Dermis blood vessel endothelial cell (primary cell): ENCODE measurements around the gene SFSWAP. TPM values are rescaled to one million over a fixed set of nuclear protein-coding genes. Genes with fewer than 3 reads are reported as not detected.
"Not testable (repeated sequence)": the region's sequence is repeated elsewhere in the genome, so short reads cannot be mapped to it uniquely, and the experiment has no call there.

Experiments
- DNase-seq: peaks from one replicate; pipeline ENCODE4 v3.0.0; 2010
- total RNA-seq: library from RNA; depleted of rRNA; stranded (reverse); fragments of >200 nt; gene quantifications from 2 replicates; pipeline ENCODE4 v1.2.3, GENCODE V29; 2014

SFSWAP gene
- total RNA-seq, 1 donor from 2014 or later = 20.6 TPM

DNA sequence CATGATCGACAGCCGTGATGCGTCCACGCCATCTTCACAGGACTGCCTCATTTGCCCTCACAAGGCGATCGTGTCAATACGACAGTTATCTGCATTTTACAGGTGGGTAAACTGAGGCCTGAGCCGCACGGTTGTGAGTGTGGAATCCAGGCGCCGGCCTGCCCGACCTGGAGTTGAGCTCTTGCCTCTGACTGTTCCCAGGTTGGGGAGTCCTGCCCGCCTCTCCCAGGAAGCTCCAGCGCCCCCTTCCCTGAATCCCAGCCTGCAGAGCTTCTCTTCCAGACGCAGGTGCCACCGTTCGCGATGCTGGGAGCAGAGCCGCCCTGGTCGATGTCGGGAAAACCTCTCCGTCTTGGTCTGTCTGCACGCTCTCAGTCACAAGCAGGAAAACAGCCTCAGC is 31.1 kb upstream of the SFSWAP start:
- DNase-seq = not testable (repeated sequence)

DNA sequence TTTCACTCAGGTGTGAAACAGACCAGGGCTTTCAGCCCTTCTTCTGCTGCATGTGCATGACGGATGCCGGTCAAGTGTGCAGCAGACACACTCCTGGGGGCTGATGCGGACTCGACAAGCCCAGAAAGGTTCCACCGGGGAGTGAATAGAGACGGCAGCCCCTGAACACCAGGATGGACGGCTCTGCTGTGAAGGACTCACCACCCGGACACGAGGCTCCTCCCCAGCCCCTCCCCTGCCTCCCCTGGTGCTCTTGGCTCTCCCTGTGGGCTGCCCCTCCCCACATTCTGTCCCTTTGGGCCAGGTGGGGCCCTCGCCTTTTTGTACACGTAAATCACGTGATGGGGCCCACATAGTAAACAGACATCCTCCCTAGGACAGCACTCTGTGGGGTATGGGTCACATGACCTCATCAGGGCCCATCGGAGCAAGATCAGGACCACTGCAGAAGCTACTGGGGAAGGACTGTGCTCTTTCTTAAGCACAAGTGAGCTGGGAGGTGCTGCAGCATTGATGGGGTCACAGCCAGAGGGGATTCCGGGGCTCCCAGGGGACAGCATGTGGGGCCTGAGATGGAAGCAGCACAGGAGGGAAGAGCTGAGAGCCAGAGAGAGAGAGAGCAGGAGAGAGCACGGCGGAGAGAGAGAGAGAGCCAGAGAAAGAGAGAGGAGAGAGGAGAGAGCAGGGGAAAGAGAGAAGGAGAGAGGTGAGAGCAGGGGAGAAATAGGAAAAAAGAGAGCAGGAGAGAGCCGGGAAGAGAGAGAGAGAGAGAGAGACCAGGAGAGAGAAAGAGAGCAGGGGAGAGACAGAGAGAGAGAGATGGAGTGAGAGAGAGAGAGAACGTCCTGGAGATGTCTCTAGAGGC is 30.3 kb upstream of the SFSWAP start:
- DNase-seq = not testable (repeated sequence)

DNA sequence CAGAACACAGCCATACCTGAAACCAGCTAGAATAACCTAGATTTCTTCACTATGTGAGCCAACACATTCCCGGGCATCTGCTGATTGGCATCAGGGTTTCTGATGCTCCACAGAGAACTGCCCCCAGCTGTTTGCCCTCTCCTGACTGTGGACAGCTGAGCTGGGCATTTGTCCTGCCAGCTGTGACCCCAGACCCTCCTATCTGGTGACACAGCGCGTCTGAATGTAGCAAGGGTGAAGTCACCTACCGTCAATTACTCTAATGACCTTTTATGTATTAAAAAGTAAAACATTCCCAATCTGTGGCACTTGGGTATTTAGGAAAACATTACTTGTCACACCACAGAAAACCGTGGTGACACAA is 29.7 kb upstream of the SFSWAP start:
- no peak for DNase-seq

DNA sequence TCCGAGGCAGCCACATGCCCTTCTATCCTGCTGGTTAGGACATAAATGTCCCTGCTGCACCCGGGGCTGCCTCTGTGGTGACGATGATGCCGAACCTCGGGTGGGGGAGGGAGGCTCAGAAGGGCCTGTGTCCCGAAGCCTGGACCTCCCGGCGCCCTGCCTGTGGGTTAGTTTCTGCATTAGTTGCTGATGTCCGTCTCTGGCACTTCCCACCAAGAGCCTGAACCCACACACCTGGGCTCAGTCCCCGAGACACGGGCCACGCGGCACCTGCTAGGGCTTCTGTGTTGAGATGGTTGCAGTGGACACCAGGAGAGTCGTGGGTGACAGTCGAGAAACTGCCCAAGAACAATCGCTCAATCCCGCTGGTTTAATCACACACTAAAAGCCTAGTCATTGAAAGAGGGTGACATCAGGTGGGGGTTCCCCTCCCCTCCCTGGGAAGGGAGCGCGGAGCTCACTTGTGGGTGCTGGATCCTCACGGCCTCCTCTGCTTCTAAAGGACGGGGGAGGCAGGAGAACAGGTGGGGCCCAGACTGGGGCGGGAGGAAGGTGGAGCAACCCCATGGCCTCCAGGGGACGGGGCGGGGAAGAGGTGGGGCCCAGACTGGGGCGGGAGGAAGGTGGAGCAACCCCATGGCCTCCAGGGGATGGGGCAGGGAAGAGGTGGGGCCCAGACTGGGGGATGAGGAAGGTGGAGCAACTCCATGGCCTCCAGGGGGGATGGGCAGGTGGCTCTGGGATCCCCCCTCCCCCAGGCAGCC is 29.0 kb upstream of the SFSWAP start:
- DNase-seq = not testable (repeated sequence)

DNA sequence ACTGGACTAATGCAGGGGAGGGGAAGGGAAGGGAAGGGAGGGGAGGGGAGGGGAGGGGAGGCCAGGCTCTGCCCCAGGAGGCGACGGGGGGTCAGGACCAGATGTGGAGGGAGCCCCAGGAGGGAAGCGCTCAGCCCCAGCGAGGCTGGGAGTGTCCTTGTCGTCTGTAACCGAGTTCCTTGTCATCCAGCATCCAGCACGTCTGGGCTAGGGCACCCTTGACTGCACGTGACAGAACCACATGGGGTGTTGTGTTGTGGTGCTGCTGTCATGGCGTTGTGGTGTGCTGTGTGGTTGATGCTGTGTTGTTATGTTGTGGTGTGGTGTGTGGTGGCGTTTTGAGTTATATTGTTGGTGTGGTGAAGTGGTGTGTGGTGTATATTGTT is 28.4 kb upstream of the SFSWAP start:
- DNase-seq = no peak

DNA sequence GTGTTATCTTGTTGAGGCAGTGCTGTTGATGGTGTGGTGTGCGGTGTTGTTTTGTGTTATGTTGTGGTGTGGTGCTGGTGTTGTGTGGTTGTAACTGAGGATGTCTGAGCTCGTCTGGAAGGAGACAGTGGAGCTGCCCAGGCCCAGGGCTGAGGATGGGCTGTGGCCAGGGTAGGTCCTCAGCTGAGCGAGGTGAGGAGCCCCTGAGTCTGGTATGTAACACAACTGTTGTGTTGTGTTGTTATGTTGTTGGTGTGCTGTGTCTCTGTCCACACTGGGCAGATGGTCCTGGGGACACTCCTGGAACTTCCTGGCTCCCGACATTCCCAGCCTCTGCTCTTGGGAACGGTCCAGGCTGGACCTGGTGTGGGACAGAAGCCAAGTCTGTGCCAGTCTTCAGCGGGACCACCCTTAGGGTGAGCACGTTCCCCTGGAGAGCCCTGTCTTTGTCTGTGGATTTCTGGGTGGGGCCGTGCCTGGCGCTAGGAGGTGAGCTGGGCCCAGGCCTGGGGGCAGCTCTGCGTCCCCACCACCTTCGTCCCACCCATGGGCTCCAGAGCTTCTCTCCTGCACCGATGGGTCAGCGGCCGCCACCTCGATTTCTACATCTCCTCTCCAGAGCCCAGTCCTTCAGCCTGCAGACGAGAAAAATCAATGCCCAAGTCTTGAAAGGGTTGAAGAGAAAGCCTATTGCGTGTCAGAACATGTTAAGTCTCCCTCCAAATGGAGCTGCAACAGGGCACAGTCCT is 27.4 kb upstream of the SFSWAP start:
- DNase-seq = no peak

DNA sequence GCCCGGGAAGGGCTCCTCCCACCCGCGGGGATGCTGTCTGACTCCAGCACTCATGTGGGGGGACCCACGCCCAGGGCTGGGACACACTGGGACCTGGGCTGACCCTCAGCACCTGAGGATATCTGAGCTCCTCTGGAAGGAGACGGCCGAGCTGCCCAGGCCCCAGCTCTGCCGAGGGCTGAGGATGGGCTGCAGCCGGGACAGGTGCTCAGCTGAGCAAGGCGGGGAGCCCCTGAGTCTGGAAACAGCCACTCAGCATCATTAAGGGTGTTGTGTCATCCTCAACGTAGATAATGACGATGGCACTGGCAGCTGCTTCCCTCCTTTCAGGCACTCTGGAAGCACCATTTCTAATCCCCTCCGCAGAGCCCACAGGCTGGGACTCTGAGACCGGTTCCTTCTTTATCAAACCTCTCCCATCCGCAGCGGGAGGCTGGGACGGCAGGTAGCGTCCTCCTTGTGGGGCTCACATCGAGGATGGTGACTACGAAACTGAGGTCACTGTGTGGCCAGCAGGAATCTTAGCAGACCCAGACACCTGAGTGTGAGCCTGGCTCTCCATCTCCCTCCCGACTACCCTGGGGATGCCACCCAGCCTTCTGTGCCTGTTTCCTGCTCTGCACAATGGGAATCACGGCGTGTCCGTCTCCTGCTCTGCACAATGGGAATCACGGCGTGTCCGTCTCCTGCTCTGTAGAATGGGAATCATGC is 26.7 kb upstream of the SFSWAP start:
- no peak for DNase-seq

DNA sequence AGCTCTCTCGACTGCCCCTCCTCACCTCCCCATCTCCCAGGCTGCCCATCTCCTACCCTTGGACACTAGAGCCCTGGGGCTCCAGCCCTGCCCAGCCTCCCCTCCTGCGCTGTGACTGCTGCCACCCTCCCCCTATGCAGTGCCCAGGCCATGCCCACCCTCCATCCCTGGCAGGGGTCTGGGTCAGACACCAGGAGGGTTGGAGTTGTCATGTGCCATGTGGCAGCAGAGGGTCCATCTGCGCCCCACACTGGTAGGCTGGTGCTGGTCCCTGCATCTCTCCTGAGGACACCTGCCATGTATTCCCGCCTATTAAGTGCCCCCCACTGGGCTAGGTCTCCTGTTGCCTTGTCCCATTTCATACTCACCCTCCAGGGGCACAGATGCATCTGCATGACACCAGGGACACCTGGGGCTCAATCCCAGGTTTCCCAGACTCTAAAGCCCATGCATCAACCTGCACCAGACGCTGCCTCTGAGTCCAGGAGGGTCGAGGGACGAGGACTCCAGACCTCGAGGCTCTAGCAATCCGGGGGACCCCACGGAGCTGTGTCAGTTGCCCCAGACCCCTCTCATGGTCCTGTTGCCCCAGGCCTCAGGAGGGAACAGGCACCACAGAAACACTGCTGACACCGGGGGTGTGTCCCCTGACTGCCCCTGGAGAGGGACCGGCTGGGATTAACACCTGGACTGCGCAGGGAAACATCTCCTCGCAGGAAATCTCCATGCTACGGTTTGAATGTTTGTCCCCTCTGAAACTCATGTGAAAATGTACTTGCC is 23.4 kb upstream of the SFSWAP start:
- no peak for DNase-seq

DNA sequence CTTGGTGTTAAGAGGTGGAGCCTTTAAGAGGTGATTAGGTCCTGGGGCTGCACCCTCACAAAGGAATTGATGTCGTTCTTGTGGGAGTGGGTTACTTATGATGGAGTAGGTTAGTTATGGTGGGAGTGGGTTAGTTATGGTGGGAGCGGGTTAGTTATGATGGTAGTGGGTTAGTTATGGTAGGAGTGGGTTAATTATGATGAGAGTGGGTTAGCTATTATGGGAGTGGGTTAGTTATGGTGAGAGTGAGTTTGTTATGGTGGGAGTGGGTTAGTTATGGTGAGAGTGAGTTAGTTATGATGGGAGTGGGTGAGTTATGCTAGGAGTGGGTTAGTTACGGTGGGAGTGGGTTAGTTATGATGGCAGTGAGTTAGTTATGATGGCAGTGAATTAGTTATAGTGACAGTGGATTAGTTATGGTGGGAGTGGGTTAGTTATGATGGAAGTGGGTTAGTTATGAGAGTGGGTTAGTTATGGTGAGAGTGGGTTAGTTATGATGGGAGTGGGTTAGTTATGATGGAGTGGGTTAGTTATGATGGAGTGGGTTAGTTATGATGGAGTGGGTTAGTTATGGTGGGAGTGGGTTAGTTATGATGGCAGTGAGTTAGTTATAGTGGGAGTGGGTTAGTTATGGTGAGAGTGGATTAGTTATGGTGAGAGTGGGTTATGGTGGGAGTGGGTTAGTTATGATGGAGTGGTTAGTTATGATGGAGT is 22.6 kb upstream of the SFSWAP start:
- no peak for DNase-seq

DNA sequence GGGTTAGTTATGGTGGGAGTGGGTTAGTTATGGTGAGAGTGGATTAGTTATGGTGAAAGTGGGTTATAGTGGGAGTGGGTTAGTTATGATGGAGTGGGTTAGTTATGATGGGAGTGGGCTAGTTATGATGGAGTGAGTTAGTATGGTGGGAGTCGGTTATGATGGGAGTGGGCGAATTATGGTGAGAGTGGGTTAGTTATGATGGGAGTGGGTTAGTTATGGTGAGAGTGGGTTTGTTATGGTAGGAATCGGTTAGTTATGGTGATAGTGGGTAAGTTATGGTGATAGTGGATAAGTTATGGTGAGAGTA is 22.1 kb upstream of the SFSWAP start:
- no peak for DNase-seq

DNA sequence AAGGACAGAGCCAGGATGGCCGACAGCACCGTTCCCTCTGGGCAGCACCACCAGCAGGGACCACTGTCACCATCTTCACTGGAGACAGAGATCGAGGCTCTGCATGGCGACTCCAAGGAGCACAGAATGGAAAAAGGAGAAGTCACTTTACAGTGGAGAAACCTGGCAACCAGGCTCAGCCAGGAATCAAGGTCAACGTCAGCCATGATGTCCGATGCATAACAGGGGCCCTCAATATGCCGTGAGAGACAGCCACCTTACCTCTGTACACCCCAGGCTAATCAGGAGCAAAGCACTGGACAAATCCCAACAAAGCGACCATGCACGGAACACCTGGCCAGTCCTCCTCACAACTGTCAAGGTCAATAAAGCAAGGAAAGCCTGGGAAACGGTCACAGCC is 20.6 kb upstream of the SFSWAP start:
- DNase-seq = no peak

DNA sequence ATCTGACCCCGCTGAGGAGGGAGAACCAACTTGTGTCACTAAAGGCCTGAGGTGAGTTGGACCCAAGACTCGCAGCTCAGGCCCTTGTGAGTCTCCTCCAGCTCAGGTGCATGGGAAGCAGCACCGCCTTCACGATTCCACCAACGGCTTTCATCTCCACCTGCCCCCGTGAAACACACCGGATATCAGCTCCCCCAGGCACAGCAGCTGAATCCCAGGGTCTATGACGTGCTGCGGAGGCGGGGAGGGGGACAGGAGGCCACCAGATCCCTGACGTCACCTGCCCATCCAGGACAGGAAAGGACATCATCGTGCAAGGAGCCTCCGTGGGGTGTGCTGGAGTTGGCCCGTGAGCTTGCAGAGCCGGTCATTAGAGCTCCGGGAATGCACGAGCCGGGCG is 18.5 kb upstream of the SFSWAP start:
- no peak for DNase-seq

DNA sequence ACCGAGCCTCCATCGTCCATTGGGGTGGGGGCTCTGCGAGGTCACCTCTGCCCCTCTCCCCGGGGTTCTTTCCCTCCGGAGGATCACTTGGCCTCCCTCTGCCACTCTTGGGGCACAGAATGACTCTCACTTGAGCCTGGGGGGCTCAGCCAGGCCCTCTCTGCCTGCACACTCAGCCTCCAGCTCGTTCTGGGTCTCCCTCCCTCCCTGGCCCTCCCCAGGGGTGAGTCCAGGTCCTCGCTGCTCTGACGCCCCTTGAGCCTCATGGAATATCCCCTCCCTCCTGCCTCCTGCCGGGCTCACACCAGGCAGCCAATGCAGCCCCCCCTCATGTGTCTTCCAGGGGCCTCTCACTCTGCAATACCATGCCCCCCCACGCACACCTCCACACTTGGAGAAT is 17.7 kb upstream of the SFSWAP start:
- DNase-seq = no peak

DNA sequence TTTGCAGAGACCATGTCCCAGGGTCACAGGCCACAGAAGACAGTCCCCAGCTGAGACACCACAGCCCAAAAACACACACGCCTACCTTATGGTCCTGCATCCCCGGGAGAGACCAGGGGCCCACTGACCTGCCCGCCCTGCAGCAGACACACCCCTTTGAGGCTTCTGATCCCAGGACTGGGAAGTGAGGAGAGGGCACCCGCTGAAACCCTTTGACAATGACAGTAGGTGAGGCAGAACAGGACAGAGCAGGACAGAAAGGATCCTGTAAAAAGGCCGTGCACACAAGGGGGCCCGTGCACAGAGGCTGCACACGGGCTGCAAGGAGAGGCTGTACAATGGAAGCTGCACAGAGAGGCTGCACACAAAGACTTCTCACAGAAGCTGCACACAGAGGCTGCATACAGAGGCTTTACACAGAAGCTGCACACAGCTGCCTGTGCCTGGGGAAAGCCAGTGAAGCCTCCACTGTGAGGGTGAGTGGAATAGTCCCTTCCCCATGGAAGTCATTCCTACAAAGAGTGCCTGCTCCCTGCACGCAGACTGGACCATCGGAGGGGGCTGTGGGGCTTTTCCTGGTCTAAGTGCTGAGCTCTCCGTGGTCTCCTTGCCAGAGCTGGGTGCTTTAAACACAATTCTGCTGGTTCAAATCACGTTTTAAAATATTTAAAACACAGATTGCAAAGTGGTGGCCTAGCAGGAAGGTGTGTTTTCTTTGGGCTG is 16.6 kb upstream of the SFSWAP start:
- no peak for DNase-seq

DNA sequence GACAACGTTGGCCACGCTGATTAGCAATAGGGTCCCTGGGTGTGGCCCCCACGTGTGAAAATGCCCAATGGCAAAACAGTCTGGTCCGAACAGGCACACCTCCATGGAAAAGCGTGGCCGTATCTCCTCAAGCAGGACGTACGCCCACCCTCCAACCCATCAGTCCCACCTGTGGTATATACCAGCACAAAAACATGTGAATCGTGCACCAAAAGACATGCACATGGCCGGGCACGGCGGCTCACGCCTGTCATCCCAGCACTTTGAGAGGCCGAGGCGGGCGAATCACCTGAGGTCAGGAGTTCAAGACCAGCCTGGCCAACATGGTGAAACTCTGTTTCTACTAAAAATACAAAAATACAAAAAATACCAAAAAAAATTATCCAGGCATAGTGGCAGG is 14.9 kb upstream of the SFSWAP start:
- no peak for DNase-seq

DNA sequence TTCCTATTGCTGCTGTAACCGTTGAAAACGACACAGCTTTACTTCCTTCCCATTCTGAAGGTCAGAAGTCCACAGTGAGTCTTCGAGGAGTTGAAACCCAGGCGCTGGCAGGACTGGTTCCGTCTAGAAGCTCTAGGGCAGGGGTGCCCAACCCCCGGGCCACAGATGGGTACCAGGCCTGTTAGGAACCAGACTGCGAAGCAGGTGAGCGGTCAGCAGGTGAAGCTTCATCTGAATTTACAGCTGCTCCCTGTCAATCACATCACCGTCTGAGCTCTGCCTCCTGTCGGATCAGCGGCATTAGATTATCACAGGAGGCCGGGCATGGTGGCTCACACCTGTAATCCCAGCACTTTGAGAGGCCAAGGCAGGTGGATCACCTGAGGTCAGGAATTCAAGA is 12.6 kb upstream of the SFSWAP start:
- no peak for DNase-seq

DNA sequence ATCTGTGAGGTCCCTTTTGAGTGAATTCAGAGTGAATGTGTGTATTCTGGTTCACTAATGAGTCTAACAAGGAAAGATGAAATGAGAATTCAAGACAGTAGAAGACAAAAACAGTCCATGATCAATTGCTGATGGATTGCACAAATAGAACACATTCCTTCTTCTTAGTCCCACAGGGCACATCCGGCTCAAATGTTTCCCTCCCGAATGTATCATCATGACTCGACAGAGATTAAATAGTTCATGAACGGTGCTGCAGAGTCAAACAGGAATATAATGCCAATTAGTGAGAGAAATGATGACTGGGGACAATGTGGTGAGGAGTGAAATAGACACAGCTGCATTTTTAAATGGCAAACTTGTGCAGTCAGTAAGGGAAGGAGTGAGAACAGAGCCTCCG is 11.5 kb upstream of the SFSWAP start:
- DNase-seq = no peak

DNA sequence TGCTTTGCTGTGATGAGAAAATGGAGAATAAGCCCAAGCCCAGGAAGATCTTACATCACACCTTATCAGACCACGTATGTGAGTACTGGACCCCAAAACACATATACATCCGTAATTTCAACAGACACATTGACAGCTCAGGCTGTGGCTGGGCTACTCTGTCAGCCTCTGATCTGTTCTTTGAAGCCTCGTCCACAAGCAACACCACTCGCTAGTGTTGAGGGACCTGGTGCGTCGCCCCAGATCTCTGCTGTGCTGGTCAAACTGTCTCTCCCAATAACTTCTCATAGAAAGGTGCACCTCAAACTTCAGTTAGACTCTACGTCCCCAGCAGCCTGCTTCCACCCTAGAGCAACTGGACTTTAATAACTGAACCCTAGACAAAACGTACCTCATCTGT is 10.6 kb upstream of the SFSWAP start:
- no peak for DNase-seq

DNA sequence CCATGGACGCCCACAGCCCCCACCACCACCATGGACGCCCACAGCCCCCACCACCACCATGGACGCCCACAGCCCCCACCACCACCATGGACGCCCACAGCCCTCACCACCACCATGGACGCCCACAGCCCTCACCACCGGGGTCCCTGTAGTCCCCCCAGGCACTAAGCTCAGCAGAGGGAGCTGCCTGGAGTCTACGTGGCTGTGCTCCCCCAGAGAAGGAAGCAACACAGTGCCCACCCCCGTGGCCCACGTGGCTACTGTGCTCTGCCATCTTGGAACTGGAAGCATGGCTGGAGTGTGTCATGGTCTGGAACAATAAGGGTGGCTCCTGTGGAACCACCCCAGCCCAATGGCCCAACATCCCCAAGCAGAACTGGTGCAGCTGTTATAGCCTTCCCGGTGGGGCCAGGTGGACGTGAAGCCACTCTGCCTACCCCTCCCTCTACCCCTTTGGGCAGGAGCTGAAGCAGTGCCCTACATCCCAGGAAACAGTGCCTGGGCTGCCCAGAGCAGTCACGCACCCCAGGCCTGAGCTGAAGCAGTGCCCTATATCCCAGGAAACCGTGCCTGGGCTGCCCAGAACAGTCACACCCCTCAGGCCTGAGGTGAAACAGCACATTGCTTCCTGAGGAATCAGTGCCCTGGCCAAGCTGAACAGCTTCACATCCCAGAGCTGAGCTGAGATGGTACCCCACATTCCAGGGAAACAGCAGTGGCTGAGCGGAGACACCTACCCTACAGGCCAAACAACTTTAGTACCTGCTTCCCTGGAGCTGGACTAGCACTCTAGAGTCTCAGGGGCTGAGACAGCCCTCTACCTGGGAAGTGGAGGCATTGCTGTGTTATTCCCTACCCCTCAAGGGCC is 9.0 kb upstream of the SFSWAP start:
- no peak for DNase-seq

DNA sequence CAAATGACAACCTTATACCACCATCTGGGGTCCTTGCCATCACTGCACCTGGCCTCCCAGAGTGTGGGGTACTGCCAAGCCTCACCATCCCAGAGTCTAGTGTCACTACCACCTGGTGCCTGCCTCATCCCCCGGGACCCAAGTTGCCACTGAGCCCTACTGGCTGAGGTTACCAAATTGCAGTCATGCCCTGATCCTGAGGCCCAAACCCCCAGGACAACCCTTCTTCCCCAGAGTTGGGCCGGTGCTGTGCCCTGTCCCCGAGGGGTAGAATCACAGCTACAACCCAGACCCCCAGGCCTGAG is 8.4 kb upstream of the SFSWAP start:
- DNase-seq = no peak
